GM18951 (cell line): ENCODE data around the gene SV2C.

Experiments used
- POLR2A ChIP-seq: IDR thresholded peaks from 4 replicates; pipeline ENCODE4 v1.6.1; 2011; ENCODE audit warnings: mild to moderate bottlenecking; ENCODE audit not compliant: insufficient read length, insufficient read depth; ENCODE audit errors: extremely low read depth
- in situ Hi-C: fragments of 300-500 bp; cut with MboI; formaldehyde crosslinking; loops from one replicate; pipeline ENCODE4 v1.12.0; 2022; ENCODE audit warnings: low sequenced_read_pairs, mixed read lengths, inconsistent platforms; ENCODE audit not compliant: unreplicated experiment

Gene SV2C

DNA sequence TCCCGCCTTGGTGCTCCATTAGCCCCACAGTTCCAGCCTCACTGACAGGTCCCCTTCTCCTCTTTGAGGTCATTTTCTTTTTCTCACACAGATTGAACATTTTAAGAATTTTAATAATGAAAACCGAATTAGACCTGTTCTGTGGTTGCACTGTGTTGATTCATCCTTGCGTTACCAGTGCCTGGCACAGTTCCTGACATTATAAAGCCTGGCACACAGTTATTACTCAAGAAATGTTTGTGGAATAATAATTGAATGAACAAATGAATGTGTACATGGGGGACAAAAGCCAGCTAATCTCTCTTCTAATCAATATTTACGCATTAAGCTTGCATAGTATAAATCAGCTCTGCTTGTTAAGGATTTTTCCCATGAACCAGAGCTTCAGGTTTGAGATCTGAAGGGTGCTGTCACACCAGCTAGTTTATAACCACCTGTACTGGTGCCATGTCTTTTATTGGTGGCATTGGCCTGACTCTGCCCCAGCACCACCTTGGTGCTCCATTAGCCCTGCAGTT lies 80.0 kb downstream of the SV2C start:
- in situ Hi-C loops = no loop called here
- TF ChIP-seq POLR2A = no peak

DNA sequence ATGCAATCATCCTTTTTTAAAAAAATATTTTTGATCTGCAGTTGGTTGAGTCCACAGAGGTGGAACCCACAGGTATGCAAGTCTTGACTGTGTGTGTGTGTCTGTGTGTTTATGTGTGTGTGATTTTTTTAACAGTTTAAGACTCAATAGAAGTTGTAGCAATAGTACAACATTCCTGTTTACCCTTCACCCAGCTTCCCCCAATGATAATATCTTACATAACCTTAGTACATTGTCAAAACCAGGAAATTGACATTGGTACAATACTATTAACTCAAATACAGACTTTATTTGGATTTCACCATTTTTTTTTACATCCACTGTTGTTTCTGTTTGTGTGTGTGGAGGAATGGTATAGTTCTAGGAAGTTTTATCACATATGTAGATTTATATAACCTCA lies 81.8 kb downstream of the SV2C start:
- in situ Hi-C loops = no loop called here
- TF ChIP-seq POLR2A = no peak

DNA sequence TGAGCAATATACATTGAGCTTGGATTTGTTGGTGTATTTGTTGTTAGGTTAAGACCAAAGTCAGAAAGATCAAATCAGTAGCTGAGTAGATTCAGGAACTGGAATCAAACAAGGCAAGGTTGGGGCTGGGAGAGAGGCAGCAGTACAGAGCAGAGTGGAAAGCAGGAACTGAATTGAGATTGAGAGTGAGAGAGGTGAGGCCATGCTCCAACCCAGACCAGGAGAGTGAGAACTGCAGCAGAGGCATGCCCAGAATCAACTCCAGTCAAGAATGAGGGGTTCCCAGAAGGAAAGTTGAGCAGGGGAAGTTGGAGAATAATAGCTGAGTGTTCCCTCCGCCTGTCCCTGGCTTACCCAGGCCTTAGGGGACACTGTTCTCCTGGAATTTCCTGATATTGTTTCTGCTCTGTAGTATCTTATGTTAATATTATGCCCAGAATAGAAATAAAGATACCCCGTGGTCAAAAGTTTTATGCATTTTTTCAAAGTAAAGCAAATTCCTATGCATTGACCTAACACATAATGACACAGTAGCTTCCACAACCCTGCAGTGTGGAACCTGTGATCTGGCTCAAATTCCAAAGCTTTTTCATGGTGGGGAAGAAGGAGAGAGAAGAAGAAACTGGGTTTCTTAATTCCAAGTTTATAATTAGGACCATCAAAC lies 82.7 kb downstream of the SV2C start:
- no peak for TF ChIP-seq POLR2A
- in situ Hi-C loops = no loop called here

- no peak for TF ChIP-seq POLR2A
- in situ Hi-C loops = no loop called here
These were observed 83.8 kb downstream of the SV2C start for GRCh38 chr5:76166886-76167576.

- in situ Hi-C loops = no loop called here
These were observed 86.1 kb downstream of the SV2C start for GRCh38 chr5:76169146-76169905.

DNA sequence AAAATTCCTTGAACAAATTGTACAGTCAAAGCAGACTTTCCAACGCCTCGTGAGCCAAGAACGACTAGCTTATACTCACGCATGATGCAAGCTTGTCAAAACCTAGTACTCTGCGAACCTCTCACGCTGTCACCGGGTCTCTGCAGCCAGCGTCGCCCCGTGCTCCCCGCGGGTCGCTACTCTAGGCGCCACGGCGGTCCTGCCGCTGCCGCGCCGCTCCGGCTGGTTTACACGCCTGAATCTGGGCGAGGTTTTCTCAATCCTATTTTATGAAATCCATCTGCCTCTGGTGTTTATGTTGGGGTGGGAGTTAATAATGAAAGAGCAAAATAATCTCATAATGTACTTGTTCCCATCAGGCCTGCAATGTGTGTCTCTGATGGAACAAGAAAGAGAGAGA lies 90.9 kb downstream of the SV2C start:
- no peak for TF ChIP-seq POLR2A
- in situ Hi-C loops = no loop called here

More at GRCh38 chr5:76169146-76169905, 86.1 kb downstream of the SV2C start:
- TF ChIP-seq POLR2A = no peak

- TF ChIP-seq POLR2A = no peak
- in situ Hi-C loops = no loop called here
These were observed 92.0 kb downstream of the SV2C start for GRCh38 chr5:76175051-76175666.

DNA sequence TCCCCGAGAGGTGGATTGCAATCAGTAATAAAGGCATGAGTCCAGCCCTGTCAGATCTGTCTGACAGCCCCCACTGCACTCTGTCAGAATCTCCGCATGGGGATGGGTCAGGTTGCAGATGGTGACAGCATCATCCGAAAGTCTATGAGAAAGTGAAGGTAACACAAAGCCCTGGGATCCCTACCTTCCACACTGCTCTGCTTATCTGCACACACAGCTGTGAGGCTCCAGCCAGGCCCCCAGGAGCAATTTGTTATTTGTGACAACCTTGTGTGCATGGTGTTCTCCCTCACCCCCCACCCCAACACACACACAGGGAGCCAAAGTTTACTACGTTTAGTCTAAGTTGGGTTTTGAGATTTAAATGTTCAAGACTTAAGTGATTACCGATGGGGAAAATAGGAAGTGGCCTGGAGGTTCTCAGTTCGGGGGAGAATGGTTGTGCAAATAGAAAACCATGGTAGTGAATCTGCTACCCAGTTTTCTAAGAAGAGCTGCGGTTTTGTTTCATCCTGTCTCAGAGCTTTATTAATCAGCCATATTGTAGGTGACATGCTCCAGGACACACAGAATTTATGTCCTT lies 92.7 kb downstream of the SV2C start:
- TF ChIP-seq POLR2A = no peak
- in situ Hi-C loops = no loop called here

- no peak for TF ChIP-seq POLR2A
- in situ Hi-C loops = no loop called here
These were observed 94.8 kb downstream of the SV2C start for GRCh38 chr5:76177978-76178377.

DNA sequence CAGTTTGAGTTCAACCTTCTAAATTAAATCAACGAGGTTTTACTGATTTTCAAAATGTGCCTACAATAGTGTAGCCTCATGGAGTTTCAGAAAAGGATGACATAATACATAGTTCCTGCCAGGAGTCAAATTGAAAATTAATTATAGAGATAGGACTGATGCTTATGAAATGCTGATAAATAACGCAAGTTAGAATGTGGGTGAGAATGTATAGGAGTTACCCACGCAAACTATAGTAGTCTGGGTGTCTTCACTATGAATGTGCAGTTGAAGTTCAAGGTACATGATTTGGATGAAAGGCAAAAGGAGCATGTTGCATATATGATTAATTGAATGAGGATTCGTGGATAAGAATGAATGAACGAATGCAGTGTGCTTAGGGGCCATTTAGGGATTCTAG lies 95.7 kb downstream of the SV2C start:
- in situ Hi-C loops = no loop called here
- TF ChIP-seq POLR2A = no peak

- no peak for TF ChIP-seq POLR2A
These were observed 97.9 kb downstream of the SV2C start for GRCh38 chr5:76180814-76181805.

DNA sequence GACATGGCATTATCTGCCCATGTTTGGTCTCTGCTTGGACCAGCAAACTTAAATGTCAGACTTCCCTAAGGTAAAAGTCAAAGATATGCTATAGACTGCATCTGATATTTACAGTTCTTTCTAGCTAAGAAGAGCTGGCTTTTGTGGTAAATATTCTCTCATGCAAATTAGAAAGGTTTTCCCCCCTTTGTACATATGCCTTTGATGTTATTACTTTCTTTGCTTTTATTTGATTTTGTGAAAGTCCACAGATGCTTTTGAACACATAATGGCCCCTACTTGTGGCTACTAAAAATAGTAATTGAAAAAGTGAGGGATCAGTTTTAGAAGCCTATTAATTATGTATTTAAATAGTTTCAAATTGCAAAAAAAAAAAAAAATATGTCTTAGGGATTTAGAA lies 104.2 kb downstream of the SV2C start:
- in situ Hi-C loops = no loop called here
- no peak for TF ChIP-seq POLR2A

More at GRCh38 chr5:76180814-76181805, 97.9 kb downstream of the SV2C start:
- in situ Hi-C loops = no loop called here

DNA sequence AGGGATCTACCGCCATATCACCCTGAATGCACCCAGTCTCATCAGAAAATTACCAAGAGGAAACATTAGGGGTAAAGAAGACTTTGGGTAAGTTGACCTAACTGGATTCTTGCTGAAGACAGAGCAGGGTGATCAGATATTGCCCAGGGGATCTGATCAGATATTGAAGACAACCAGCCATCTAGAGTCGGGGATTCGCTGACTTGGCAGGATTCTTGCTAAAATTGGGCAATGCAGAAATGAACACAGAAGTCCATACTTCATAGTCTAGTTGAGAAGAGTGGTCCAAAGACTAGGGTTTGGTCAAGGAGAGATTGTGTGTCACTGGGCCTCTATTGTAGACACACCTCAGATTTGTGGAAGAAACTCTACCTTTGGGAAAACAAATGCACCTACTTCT lies 107.2 kb downstream of the SV2C start:
- in situ Hi-C loops = no loop called here

More for the DNA sequence above, 107.2 kb downstream of the SV2C start:
- no peak for TF ChIP-seq POLR2A
